IPS-15b (cell line): ENCODE measurements around the gene ZNF550.
A peak's percentile ranks its signal among the peaks of the same experiment; 100 is the strongest.
"Not testable (repeated sequence)": the region's sequence is repeated elsewhere in the genome, so short reads cannot be mapped to it uniquely, and the experiment has no call there.

Experiments used
- H3K27me3 ChIP-seq: one replicate; pipeline ENCODE4 v1.6.1; 2013; ENCODE audit warnings: low read length; ENCODE audit not compliant: control insufficient read depth, insufficient read depth
- H3K36me3 ChIP-seq: one replicate; pipeline ENCODE4 v1.6.1; 2013; ENCODE audit warnings: low read length; ENCODE audit not compliant: control insufficient read depth, insufficient read depth
- H3K4me1 ChIP-seq: one replicate; pipeline ENCODE4 v1.6.1; 2013; ENCODE audit warnings: mild to moderate bottlenecking, low read length; ENCODE audit not compliant: control insufficient read depth, insufficient read depth
- H3K4me3 ChIP-seq: one replicate; pipeline ENCODE4 v1.5.1; 2013; ENCODE audit warnings: low read depth, low read length
- H3K9ac ChIP-seq: one replicate; pipeline ENCODE4 v1.6.1; 2013; ENCODE audit warnings: low read depth, mild to moderate bottlenecking, low read length
- H3K9me3 ChIP-seq: one replicate; pipeline ENCODE4 v1.6.1; 2013; ENCODE audit warnings: mild to moderate bottlenecking, low read length; ENCODE audit not compliant: control insufficient read depth, insufficient read depth

ZNF550 gene

DNA sequence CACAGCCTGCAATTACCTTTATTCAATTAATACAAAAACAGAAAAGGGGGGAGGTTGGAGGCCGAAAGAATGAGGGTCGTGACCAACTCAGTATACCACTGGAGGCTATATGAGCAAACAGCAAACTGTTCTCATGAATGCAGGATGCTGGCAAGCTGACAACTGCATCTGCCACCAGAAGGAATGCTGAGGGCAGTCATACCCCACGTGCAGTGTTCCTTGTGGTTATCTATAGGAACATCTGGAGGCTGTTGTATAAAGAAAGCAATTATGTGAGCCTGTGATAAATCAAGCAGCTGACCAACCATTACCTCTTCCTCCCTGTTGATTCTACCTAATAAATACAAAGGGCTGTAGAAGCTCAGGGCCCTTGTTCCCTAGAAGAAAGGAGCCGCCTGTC lies 41.6 kb downstream of the ZNF550 start:
- not testable (repeated sequence) for H3K9ac ChIP-seq, H3K9me3 ChIP-seq, H3K36me3 ChIP-seq, H3K4me1 ChIP-seq, H3K4me3 ChIP-seq, H3K27me3 ChIP-seq

DNA sequence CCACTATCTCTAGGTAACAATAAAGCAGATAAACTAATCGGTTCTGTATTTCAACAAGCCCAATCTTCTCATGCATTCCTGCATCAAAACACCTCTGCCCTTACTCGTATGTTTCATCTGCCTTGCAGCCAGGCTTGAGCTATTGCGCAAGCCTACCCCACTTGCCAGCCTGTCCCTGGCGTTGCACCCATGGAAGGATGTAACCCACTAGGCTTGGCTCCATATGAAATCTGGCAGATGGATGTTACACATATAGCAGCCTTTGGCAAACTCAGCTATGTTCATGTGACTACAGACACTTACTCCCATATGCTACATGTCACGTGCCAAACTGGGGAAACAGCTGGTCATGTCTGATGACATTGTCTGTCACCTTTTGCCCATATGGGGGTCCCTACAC lies 44.4 kb downstream of the ZNF550 start:
- Histone ChIP-seq H3K27me3 (no peaks in the 10 kb centered on the region), H3K36me3 (no peaks in the 10 kb centered on the region), H3K9me3 (peaks cover 8% of the 10 kb centered on the region)

DNA sequence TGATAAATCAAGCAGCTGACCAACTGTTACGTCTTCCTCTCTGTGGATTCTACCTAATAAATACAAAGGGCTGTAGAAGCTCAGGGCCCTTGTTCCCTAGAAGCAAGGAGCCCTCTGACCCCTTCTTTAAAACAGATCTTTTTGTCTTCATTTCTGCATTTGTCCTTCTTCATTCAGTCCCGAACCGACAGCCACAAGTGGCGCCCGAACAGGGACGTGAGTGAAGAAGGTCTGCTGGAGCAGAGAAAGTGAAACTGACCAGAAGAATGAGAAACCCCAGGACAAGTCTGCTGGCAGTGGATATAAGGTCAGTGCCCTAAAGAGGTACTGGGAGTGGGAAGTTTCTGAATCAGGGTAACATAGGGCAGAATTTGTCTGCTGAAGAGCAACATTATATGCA lies 46.8 kb downstream of the ZNF550 start:
- Histone ChIP-seq H3K9ac (no peak overlapping the region), H3K4me1 (no peaks in the 10 kb centered on the region), H3K36me3 (no peaks in the 10 kb centered on the region), H3K9me3 (peaks cover 8% of the 10 kb centered on the region), H3K4me3 (no peak overlapping the region), H3K27me3 (no peaks in the 10 kb centered on the region)

More for the DNA sequence above, 44.4 kb downstream of the ZNF550 start:
- no peak overlapping the region for H3K9ac ChIP-seq
- no peaks in the 10 kb centered on the region for H3K4me1 ChIP-seq
- no peak overlapping the region for H3K4me3 ChIP-seq

GRCh38 chr19:57511484-57511883 lies 48.2 kb downstream of the ZNF550 start:
- peaks cover 9% of the 10 kb centered on the region for H3K36me3 ChIP-seq
- no peaks in the 10 kb centered on the region for H3K4me1 ChIP-seq
- H3K9ac ChIP-seq: no peak overlapping the region
- no peaks in the 10 kb centered on the region for H3K27me3 ChIP-seq
- H3K4me3 ChIP-seq: no peak overlapping the region
- peaks cover 8% of the 10 kb centered on the region for H3K9me3 ChIP-seq

DNA sequence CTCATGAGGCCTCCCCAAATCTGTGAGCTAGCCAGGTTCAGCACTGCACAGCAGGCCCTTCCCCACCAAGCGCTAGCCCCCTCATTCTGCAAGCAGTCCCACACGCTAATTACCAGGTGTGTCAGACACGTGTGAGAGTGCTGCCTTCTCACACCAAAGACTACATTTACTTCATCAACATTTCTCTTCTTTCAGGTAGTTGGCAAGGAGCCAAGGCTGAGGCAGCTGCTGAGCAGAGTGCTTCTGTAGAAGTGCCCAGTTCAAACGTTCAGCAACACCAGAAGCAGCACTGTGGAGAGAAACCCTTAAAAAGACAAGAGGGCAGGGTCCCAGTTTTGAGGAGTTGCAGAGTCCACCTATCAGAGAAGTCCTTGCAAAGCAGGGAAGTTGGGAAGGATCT lies 53.5 kb downstream of the ZNF550 start:
- peaks cover 21% of the 10 kb centered on the region for H3K36me3 ChIP-seq
- H3K9ac ChIP-seq: no peak overlapping the region
- no peaks in the 10 kb centered on the region for H3K9me3 ChIP-seq
- H3K27me3 ChIP-seq: no peaks in the 10 kb centered on the region
- H3K4me3 ChIP-seq: no peak overlapping the region
- H3K4me1 ChIP-seq: no peaks in the 10 kb centered on the region

- H3K9me3 ChIP-seq, H3K4me1 ChIP-seq, H3K27me3 ChIP-seq, H3K9ac ChIP-seq, H3K36me3 ChIP-seq: not testable (repeated sequence)
- H3K4me3 ChIP-seq: peak overlapping the region; percentile 53
These were observed 59.3 kb downstream of the ZNF550 start for GRCh38 chr19:57500400-57500799.

- not testable (repeated sequence) for H3K27me3 ChIP-seq, H3K9me3 ChIP-seq, H3K4me1 ChIP-seq, H3K36me3 ChIP-seq
- H3K9ac ChIP-seq: peak within 1 kb of the TSS; percentile 73
- peak within 1 kb of the TSS; percentile 74 for H3K4me3 ChIP-seq
These were observed 59.8 kb downstream of the ZNF550 start, which contains the start of gene ZNF773 for GRCh38 chr19:57499680-57500395. Gene ZNF773 (plus strand): TSS chr19:57499938. CDS start chr19:57500081, 143 bp downstream.

DNA sequence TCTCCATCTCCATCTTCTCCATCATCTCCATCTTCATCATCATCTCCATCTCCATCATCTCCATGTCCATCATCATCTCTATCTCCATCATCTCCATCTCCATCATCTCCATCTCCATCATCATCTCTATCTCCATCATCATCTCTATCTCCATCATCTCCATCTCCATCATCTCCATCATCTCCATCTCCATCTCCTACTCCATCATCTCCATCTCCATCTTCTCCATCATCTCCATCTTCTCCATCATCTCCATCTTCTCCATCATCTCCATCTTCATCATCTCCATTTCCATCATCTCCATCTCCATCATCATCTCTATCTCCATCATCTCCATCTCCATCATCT lies 60.4 kb downstream of the ZNF550 start:
- not testable (repeated sequence) for H3K9me3 ChIP-seq, H3K27me3 ChIP-seq, H3K4me1 ChIP-seq, H3K36me3 ChIP-seq, H3K9ac ChIP-seq
- H3K4me3 ChIP-seq: peak overlapping the region; percentile 74

DNA sequence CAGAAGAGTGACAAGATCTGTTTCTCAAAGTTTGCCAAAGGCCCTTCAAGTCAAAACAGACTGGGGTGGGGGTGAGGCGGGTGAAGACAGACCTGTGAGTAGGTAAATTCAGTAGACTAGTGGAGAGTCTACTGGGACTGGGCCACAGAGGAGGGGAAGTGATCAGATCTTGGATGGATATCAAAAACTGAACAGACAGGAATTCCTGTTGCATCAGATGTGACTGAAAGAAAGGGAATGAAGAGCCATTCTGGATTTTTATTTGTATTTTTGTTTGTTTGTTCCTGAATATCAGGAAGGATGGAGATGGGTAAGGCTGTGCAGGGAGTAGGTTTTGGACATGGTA lies 71.4 kb downstream of the ZNF550 start:
- H3K9me3 ChIP-seq, H3K4me1 ChIP-seq, H3K9ac ChIP-seq, H3K27me3 ChIP-seq, H3K36me3 ChIP-seq: not testable (repeated sequence)
- H3K4me3 ChIP-seq: peak overlapping the region; percentile 49

DNA sequence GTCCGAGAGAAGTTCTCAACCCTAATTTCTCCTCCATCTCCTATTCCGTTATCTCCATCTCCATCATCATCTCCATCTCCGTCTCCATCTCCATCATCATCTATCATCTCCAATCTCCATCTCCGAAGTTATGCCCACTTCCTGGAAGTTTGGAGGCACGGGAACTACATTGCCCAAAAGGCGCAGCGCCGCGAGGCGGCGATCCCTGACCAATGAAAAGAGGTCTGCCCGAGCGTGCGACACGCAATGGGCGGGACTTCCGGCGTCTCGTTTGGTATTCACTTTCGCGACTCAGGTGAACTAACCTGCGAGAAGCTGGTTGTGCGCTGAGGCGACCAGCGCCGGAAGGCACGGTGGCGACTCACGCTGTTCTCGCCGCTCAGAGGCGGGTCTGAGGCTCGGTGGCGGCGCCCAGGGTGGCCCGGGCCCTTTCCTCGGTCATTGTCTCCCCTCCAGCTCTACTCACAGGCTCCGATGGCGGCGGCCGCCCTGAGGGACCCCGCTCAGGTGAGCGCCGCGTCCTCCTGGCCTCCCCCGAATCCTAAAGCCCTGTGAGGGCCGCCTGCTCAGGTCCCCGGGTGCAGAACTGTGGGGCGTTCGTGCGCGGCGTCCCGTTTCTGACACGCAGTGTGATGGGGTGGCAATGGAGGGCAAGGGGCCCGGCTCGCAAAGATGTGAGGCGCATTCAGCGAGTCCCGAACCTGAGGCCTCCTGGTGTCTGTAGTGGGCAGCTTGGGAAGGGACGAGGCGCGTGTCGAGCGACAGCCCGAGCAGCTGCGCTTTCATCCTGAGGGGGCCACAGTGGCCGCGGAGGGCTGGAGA lies 72.0 kb downstream of the ZNF550 start, which contains the start of gene ZNF419:
TSS of gene ZNF419 (plus strand) at position 274 of the 822 bp plus-strand sequence. CDS start at position 475, 201 bp downstream.
- Histone ChIP-seq H3K9ac (peak within 1 kb of the TSS; percentile 81), H3K4me3 (peak within 1 kb of the TSS; percentile 75)
- H3K36me3 ChIP-seq, H3K4me1 ChIP-seq, H3K27me3 ChIP-seq, H3K9me3 ChIP-seq: not testable (repeated sequence)
